CD4-positive, alpha-beta T cell treated with Interferon alpha-2 for 1 hour (primary cell): ENCODE results near the gene PCCA.
"Not testable (repeated sequence)": the region's sequence is repeated elsewhere in the genome, so short reads cannot be mapped to it uniquely, and the experiment has no call there.

ENCODE experiments used
- DNase-seq, 2 donors: peaks; one replicate each; pipeline ENCODE4 v3.0.0-alpha.2; 2020 to 2022

The PCCA gene

DNA sequence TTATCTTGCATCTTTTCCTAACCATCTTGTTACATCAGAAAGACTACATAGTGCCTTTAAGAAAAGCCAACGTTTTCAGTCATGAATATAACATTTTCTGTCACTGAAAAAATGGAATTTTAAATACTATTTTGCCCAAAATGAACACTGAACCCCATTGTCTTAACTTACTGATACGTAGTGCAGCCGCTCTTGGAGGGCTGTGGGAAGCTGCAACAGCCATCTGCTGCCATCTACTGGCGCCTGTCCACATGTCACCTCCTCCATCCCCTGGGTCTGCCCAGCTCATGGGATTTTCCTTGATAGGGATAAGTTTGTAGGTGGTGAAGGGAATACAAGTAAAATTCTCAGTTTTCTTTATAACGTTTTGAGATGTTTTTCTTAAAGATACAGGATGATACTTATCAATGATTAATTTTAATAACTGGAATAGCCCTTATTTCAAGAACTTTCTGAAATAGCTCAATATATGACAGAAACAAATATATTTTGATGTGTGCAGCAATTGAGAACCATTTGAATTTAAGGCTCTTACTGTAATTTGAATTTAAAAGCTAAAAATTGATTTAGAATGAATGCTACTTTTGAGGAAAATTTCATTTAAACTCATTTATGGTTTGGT lies 426.0 kb downstream of the PCCA start:
- peak; percentile 67 to 74 for DNase-seq

DNA sequence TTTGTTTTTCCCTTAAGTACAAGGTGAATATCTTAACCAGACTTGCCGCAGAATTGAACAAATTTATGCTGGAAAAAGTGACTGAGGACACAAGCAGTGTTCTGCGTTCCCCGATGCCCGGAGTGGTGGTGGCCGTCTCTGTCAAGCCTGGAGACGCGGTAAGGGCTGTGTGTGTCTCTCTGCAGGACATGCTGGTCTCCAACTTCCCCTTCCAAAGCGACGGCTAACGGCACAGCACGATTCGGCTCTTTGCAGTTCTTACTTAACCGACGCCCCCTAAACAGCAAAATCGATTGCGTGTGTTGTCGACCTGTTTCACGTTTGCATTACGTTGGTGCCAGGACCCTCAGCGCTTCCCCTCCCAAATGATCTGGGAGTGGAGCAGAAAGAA lies 426.5 kb downstream of the PCCA start:
- DNase-seq: no peak

DNA sequence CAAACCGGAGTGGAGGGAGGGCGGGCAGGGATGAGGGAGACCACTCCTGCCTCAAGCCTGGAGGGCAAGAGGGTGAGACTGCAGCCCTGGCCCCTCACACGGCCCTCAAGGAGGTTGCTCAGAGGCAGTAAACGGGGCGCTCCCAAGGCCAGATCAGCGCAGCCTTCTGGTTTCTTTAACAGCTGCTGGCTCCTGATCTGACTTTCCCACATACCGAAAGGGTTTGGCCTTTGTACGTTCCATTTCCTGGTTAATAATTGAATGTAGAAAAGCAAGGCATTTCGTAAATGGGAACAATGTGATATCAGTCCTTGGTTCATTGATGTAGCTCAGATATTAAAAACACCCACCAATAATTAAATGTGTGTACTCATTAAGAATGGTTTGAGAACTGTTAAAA lies 428.2 kb downstream of the PCCA start:
- no peak for DNase-seq

DNA sequence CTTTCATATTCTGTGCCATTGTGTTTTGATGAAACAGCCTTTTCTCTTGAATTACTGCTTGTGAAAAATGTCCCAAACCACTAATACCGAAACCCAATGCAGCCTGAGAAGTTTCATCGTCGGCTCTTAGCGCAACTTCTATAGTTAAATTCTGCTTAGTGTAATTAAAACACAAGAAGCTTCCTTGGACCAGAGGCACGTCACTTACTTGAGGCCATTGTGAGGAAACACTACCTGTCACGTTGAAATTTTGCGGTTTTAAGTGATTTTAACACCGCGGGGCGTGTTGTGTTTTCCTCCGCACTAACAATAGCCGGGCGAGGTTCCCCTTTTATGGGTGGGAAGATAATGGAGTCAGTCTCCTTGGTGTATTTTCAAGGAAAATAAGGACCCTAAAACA lies 428.8 kb downstream of the PCCA start:
- peak in 1 of 2 donors; percentile 34 for DNase-seq

DNA sequence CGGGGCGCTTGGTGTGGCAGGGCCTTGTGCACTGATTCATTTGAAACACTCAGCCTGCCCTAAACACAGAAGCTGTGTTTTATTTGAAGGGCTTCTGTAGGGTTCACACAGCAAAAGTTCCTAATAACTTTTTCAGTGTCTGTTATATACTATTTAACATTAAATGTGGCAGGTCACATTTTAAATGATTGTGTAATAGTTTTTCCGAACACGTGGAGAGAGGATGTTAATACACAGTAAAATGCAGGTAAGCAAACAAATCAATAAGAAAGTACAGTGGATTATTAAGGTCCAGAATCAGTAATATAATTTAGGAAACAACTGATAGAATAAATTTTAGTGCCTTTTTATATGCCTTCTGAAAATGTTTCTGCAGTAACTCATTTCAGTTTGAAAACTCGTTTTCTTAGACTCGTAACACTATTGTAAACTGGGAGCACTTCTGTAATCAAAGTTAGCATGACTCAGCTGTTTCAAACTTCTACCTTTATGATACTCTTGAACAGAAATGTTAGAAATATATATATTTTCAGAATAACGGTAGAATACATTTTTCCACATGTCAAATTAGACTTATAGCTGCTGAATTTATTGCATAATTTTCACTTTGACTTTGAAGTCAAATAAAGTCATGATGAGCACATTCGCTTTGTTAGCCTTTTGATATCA lies 429.6 kb downstream of the PCCA start:
- DNase-seq: no peak

DNA sequence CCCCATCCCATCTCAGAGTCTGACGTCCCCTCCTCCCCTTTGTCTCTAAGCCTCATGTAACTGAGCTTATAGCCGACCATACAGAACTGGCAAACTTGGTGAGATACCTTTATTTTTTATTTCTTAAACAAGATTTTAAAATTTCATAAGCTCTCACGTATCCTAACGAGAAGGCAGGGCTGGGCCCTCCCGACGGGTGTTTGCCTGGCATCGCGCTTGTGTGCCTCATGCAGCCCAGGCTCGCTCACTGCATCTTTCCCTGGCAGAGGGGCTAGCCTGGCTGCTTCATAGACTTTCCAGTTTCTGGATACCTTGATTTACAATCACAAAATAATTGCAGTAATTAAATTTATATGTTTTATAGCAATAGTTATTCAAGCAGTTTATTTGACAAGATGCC lies 430.7 kb downstream of the PCCA start:
- DNase-seq: no peak

DNA sequence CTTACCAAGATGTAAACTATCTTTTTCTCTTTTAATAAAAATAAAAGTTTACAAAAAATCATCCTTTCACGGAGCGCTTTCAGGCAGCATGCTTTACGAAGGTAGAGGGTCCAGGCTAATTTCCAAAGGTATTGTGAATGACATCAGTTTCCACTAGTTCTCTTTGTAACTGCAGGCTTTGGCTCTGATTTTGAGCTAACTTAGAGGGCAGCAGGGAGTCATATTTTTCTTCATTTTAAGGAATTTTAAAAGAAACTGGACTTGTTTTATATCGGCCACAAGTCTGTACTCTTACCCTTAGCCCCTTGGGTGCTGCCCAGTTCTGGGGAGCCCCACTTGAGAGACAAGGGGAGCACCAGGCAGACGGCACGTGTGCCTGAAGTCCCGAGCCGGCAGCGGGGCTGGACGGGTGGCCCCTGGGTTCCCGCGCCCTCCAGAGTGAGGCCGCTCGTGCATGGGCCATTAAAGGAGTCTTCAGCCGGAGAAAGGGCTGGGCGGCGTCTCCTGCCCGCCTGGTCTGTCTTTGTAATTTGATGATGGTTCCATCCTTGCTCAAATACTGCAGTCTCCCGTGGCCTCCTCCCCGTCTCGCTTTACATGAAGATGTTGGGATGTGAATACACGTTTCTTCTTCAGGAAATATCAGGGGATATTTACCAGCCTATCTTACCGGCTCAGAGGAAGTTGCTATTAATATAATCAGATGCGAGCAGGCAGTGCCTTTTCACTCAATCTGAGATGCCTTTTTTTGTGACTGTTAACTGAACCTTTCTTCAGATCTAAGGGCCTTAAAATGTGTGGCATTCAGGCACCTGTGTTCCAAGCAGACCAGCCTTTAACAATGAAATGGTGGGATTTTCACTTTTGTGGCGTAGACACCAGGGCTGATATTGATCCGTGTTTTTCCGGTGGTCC lies 432.3 kb downstream of the PCCA start:
- DNase-seq: no peak

DNA sequence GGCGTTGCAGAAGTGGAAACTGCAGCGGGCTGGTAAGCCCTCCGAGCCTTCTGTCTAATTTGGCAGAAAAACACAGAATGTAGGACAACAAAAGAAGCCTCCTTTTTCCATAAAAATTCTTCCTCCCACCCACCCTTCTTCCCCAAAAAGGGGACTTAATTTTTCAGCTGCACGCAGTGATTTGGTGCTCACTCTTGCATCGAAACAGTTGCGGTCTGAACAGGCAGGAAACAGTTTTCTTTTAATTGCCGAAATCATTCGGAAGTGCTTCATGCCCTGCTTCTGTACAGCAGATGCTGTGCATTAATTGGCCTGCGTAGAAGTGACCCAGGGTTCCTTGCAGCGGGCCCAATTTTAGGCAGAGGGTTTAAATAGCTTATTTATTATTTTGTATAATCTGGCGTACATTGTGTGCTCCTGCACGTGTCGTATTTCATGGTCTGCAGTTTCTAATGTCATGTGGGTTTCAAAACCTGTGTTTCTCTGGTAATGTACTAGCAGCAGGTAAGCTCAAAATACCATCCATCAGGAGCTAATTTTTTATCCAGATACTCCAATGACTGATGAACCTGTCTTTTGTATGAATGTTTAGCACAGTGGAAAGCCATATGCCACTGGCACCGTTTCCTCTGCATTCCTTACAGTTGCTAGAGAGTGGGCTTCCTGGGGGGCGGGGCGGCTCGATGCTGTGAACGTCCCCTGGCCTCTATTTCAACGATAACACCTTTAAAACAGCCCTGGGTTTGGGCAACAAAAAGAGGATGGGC lies 433.1 kb downstream of the PCCA start:
- peak in 1 of 2 donors; percentile 20 for DNase-seq

DNA sequence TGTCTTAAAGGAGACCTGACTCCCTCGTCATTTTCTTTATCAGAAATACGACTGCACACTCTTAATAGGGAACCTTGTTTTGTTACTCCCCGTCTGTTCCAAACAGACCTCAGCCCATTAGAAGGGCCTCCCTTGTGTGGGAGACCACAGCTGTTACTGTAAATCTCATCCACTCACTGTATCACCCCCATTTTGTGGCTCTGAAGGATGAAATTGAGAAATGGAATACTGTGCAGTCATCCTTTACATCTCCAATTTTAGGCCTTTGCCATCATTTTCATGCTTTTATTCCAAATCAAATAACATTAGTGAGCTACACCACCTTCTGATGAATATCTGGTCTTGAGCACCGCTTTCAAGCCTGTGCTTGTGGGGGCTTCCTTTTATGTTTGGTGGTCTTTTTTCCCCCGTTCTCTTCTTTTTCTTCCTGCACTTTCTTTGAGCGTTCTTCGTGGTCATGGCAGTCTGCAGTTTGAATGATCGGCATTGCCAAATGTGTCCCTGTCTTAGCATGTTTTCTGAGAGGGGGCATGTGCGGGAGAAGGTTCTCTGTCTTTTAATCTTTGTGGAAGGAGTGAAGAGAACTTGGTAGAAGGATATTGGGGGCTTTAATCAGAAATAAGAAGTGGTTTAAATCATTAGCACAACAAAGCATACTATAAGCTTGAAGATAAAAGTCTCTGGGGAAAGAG lies 433.9 kb downstream of the PCCA start:
- no peak for DNase-seq

DNA sequence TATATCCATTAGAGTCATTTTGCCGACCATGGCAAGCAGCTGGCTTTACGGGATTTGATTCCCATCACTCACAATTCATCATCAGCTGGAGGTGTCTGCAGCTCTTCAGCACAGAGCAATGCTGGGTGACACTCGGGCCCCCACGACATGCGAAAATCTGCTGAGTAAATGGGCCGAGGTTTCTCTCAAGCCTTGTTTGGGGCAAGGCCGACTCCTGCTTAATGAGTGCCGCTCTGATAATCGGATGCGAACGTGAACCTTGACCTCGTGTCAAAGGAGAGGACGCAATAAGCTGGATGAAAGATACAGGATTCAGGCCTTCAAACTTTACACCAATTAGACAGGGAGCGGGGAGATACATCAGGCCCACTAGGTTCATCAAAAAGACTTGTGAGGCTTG lies 434.5 kb downstream of the PCCA start:
- DNase-seq: no peak

DNA sequence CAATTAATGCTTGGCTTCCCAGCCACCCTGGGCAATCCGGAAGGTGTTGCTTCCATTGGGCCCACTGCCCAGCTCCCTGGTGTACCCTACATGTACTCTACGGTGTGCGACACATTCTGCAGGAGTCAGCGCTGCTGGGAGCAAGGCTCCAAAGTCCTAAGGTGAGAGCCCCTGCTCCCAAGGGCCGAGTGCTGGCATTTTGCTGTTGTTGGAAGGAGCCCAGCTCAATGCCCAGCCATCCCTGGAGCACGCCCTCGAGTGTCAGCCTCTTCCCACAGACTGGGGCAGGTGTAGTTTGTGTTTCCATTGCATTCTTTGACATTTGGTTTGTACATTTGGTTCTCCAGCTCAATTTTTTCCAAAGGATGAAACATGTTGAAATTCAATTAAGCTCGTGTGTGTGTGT lies 435.1 kb downstream of the PCCA start:
- no peak for DNase-seq

DNA sequence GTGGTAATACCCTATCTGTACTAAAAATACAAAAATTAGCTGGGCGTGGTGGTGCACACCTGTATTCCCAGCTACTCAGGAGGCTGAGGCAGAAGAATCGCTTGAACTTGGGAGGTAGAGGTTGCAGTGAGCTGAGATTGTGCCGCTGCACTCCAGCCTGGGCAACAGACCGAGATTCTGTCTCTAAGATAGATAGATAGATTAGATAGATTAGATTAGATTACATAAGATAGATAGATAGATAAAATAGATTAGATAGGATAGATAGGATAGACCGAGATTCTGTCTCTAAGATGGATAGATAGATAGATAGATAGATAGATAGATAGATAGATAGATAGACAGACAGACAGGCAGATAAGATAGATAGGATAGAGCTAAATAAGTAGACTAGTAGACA lies 435.8 kb downstream of the PCCA start:
- DNase-seq: not testable (repeated sequence)

DNA sequence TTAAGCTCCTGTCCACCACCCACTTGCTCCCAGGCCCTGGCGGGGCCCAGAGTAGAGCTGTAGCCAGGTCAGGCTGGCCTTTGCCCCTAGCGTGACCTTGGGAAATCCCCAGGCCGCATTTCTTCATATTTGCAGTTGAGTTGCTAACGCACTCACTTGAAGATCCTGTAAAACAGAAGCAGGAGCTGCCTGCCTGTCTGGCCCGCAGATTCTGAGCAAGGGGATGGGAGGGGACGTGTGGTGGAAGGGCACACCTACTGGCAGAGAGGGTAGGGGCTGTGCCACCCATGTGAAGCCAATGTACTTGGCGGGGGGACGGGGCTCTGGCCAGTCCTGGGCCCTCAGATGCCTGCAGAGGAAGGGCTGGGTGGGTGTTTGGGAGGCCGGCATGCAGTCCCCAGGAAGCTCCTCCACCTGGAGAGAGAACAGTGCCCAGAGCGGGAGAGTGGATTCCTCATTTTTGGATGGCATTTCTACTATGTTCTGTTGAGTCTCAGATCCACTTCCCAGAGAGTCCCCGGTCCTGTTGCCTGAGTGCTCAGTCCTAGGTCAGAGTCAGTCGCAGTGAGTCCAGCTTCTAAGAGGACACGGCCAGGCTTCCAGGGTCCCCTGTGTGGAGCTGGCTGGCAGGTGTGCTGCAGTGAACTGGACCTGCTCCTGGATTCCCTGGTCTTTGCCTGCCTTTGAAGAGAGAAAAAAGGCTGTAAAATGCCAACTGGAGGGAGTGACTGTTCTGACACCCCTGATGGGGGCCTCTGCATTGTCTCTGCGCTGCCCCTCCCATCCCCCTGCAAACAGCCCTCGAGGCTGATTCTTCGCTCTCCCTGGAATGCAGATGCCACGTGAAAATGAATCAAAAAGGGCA lies 436.8 kb downstream of the PCCA start:
- DNase-seq: no peak

DNA sequence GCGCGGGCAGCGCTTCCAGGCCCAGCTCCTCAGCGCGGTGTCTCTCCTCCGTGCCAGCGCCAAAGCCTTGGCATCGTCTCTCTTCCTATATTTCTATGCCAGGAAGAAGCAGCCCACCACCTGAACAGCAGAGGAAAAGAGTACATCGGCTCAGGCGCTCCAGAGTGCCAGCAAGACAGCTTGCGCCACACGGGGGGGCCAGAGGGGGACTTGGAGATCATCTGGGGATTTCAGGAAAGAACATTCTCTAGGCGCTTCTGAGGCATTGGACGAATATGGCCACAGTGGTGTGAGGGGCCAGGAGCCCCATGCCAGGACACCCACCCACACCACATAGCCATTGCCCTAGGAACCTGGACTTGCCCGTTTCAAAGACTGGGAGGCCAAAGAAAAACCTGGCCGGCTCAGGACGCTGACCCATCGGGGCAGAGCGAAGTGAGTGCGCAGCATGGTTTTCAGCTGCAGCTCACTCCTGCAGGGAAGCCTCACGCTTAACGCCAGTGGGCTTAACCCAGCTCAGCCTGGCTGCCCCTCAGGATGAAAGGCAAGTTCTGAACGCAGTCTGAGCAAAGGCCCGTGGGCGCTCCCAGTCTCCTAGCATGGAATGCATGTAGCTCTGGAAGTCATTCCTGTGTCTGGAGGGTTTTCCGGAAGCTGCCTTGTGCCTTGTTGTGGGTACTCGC lies 437.6 kb downstream of the PCCA start:
- no peak for DNase-seq

DNA sequence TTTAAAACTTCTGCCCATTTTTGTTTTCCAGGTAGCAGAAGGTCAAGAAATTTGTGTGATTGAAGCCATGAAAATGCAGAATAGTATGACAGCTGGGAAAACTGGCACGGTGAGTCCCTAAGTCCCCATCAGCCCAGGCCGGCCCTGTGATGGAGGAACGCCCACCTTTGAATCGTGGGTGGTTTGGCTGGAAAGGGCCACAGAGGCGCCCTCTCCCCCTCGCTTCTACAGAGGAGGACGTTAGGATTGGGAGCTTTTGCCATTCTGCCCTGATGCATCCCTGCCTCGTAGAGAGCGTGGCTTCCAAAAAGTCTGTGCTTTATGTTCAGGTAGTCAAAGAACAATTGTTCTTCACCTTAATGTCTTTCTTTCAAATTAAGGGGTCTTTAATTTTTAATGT lies 438.8 kb downstream of the PCCA start:
- DNase-seq: no peak

DNA sequence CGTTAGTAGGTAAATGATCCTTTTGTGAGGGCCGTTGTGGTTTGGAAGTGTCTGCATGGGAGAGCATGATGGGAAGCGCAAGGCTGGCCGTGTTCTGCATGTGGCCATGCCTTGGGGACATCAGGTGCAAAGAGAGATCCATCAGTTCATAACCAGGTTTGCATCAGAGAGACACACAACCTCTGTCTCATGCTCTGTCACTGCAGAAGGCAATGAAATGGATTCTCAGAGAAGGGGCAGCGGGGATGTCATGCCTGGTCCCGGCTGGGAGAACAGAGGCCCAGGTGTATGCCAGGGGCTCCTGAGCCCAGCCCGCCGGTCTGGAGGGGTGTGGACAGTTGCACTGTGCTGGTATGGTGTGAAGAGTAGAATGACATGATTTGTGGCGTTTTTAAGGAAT lies 439.5 kb downstream of the PCCA start:
- DNase-seq: no peak

DNA sequence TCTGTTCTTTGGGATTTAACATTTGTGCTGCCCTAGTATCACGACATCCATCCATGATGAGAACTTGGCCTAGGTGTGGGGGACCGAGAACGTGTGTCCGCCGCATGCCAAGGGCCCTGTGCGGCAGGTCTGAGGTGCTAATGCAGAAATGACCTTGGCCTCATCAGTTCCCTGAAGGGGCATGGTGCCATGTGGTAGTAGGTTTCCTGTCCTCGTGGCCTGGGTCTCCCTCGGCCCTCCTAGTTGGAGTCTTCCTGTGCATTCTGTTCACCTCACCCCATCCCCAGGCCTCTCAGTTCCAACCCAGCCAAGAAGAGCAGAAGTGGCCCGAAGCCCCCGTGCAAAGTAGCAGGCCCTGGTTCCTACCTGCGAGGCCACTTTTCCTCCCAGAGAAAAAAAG lies 439.9 kb downstream of the PCCA start:
- DNase-seq: no peak

DNA sequence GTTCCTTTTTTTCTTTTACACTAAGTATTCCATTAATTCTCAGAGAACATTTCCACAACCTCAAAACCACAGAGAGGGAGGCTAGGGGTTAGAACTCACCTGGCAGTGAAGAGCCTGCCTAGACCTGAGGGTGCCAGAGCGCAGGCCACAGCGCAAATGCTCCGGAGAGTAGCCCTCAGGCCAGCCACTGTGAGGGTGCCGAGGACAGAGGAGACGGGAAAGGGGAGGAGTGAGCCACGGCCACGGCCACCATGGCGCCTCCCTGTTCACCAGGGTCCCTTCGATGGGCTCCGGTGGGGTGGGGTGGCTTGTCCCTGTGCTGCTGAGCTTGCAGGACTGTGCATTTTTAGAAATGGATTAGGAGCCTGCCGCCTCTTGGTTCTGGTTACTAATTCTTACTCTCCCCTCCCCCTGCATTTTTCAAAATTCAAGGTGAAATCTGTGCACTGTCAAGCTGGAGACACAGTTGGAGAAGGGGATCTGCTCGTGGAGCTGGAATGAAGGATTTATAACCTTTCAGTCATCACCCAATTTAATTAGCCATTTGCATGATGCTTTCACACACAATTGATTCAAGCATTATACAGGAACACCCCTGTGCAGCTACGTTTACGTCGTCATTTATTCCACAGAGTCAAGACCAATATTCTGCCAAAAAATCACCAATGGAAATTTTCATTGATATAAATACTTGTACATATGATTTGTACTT lies 440.9 kb downstream of the PCCA start:
- no peak for DNase-seq

DNA sequence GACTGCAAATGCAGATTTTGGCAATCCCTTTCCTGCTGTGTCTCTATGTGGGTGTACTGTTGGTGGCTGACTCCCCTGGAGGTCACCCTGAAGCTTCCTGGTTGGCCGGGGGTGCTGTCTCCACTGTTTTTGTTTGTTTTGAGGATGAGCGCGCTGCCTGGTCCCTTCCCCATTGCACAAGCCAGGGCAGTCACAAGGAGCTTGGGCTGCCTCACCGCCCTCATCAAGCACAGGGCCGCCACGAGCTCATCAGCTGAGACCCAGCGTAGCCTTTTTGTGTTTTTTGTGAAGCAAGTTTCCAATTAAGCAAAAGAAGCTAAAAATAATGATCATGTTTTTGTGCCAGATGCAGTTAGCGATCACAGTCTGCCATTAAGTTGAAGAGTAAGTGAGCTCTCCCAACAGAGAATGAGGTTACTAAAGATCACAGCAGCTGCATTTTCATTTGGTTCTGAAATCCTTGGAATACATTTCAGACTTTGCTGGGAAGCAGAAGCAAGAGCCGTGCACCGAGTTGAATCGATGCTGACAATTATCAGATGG lies 441.8 kb downstream of the PCCA start:
- no peak for DNase-seq
